Activated CD4-positive, alpha-beta T cell treated with anti-CD3 and anti-CD28 coated beads, Interleukin-2, amount 50 U/mL, for 1 hour (primary cell): Measurements from ENCODE around the gene NPEPL1.

Experiments used
- DNase-seq: peaks from one replicate; pipeline ENCODE4 v3.0.0-alpha.2; 2020

The NPEPL1 gene

DNA sequence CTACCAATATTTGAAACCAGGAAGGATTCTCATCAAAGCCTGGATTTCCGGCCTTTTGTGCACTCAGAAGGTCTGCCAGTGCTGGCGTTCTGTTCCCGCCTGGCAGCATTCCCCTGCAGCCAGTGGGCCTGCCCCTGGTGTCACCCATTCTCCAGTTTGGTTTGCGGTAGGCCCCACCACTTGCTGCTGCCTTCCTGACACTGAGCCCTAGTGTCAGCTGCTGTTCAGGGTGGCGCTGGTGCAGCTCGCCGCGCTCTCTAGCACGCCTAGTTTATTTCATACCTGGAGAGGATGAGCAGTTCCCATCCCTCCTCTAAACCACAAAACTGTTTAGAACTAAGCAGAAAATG is 9.5 kb downstream of the NPEPL1 start:
- DNase-seq, result no peak

DNA sequence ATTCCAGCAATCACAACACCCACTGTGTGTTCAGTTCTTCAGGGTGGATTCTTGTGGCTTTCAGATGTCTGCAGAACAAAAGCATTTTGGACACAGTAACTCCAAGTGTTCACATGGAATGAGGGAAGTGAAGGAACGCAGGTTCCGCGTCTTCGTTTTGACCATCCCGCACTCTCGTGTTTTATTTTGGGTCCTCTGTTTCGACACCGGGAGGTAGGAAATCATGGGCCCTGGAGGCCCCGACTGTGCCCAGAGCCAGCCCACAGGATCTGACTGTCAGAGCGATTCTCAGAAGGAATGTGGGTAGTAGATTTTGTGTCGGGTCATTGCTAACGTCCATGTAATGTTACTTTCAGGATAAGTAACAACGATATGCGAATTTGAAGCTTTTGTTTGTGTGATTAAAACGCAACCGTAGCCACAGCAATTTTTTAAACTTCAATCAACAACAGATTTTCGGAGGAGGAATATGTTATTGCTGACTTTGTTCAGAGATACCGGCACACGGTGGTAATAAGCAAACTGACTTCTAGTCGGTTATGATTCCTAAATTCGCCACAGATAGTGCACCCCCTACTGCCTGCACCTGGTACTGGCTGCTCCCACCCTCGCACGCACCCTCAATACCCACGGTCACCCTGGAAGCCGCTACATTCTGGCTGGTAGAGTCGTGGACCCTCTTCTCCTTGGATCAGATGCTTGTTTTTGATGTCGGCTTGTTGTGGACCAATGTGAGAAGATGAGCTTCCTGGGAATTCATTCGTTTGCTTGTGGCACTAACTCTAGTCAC is 10.5 kb downstream of the NPEPL1 start:
- DNase-seq, result no peak

- no peak for DNase-seq
These were observed 11.3 kb downstream of the NPEPL1 start for GRCh38 chr20:58703765-58704371.

DNA sequence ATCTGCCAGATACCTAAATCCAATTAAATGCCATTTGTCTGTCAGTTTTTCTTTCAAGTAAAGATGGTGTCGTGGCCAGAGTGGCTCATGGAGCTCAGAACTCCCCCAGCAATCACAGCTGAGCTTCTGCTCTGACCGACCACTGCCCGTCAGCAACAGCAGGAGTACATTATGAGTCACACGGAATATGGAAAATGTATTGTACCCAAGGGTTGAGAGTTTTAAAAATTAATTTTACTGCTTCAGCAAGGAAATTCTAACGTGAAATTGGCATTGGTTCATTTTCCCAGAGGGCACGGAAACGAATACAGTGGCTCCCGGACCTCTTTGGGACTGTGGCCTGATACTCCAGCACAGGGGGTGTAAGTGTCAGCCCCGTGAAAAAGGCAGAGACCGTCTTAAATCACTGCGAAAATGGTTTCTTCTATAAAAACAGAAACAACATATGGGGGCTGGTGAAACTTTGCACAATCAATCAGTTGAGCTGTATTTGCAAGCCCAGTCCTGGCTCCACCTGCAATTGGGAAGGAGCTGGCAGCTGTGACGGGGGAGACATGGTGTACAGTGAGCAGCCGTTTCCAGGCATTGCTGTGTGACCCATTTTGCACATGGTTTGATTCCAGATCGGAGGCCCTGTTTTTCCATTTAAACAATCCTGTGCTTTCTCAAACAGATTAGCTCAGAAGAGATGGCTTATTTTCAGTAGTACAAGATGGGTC is 12.8 kb downstream of the NPEPL1 start:
- no peak for DNase-seq

GRCh38 chr20:58706150-58706892 is 13.7 kb downstream of the NPEPL1 start:
- no peak for DNase-seq

DNA sequence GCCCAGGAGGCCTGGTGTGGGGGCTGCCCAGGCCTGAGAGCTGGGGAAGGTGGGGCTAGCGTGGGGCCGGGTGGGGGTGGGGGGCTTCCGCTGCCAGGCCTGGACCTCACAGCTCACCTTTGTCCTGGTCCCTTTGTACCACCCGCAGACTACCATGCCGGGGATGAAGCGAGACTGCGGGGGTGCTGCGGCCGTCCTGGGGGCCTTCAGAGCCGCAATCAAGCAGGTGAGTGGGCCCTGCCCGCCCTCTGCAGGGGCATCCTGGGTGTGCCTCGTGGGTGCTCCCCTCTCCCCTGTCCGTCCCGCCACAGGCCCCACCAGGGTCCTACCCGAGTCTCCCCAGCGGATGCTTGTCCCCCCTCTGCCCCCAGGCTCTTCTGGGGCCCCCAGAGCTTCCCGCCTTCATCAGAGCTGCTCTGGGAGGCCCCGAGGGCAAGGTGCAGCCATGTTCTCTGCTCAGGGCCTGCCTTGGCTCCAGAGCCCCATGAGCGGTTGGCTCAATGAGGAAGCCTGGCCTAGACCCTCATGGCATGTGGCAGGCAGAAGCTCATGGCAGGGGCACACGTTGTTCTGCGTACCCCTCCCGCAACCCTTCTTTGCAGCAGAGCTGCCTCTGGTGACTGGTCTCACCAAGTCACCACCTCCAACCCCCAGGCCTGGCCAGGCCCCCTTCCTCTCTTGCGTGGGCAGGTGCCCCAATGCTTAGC is 14.5 kb downstream of the NPEPL1 start:
- DNase-seq, result no peak

GRCh38 chr20:58707770-58708169 is 15.2 kb downstream of the NPEPL1 start:
- no peak for DNase-seq

DNA sequence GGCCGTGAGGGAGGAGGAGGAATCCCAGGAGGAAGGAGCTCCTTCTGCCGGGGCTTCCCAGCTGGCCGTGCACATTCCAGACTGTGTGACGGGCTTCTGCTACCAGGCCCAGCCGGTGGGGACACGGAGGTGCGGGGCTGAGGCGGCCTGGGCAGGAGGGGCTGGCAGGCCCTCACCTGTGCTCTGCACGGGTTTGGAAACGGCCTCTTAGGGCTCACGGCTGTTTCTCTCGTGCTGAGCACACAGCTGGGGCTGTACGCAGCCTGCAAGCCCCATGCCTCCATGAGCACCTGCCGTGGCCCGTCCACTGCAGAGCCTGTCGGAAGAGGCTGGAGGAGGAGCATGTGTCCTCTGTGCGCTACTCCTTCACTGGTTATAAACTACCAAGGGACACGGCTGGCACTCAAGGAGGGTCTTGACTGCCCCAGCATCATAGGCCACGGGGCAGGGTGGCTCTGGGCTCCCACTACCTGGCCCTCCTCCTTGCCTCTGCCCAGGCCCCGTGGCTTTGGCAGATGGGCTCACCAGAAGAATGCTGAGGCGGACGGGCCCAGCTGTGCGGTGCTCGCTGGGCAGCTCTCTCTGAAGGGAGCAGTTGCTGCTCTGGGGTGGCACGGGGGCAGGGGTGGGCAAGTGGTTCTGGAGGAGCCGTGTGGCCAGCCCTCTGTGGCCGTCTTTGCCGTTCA is 15.8 kb downstream of the NPEPL1 start:
- DNase-seq, result no peak

DNA sequence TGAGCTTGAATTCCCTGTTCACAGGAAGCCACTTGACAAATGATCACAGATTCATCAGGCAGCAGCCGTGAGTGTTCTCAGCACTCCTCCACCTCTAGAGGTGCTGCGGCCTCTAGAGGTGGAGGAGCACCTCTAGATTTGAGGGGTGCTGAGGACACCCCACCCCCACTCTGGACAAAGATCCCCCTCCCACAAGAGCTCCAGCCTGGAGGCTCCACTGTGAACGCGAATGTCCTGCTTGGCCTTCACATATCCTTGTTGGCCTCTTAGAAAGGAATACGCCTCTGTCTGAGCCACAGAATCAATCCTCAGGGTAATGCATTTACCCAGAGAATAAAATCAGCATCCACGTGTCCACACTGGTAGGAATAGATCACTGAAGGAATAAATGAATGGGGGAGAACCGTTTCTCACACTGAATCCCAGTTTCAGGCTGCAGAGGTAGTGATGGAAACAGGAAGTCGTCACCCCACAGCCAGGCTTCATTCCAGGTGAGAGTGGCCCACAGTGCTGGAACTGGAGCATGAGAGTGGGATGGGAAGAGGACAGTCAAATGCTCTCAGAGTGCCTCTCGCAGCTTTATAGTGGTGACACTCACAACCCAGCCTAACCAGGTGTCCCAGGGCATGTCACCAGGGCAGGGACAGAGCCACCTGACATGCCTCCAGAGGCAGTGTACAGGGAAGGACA is 16.6 kb downstream of the NPEPL1 start:
- no peak for DNase-seq

GRCh38 chr20:58709703-58710039 is 17.1 kb downstream of the NPEPL1 start:
- DNase-seq, result no peak

DNA sequence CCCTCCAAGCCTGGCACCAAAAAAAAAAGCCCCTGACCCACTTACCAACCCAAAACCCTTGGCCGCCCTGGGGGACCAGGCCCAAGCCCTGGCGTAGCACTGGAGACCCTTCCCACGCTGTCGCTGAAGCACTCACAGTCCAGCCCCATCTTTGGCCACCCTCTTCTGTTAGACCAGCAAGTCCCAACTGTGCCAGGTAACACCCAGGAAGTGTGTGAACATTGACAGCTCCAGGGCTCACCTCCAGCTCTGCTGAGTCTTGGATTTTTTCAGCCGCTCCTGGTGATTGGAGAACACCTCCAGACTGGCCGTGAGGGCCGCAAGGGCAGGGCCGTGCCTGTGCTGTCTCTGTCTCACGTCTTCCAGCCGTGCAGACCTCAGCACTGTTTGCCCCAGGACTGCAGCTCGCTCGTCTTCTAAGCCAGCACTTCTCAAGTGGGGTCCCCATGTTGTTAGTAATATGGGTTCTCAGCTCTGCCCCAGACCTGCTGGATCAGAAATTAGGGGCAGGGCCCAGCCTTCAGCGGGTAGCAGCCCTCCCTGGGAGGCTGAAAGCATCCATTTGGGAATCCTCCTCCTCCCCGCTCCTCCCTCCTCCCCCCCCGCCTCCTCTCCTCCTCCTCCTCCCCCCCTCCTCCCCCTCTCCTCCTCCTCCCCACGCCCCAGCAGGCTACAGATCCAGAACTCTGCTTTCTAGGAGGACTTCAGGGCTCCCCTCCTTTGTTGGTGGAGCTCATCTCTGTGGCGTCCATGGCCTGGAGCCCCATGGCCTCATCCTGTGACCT is 18.1 kb downstream of the NPEPL1 start:
- DNase-seq, result no peak

DNA sequence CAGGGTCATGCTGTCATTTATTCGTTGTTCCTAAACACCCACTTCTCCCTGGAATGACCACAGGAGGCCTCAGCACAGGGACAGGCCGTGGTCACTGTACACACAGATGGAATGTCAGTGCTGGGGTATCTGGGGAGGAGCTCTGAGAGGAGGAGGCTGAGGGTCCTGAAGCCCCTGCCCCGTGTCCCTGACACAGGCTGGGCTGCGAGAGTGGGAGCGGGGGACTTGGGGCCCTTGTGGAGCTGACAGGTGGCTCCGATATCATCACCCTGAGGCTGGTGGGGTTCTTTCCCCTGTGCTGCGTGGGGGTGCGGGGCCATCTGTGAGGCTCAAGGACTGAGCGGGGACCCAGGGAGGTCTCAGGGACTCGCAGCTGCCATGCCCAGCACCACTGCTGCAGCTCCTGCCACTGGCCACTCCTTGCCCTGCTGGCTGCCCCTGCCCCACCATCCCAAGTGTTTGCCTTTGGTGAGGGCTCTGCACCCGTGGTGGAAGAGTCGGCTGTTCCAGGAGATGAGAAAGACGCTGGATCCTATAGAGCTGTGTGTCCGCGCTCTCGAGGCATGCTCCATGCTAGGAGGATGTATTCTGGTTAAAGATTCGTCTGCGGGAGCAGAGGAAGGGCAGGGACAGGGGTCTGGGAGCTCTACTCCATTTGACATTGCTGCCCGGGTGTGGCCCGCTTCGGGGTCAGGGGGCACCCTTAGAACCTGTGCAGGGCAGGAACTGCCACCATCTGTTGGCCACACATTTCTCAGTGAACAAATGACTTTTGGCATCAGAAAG is 18.9 kb downstream of the NPEPL1 start:
- no peak for DNase-seq

GRCh38 chr20:58712151-58712791 is 19.7 kb downstream of the NPEPL1 start:
- DNase-seq, result no peak

DNA sequence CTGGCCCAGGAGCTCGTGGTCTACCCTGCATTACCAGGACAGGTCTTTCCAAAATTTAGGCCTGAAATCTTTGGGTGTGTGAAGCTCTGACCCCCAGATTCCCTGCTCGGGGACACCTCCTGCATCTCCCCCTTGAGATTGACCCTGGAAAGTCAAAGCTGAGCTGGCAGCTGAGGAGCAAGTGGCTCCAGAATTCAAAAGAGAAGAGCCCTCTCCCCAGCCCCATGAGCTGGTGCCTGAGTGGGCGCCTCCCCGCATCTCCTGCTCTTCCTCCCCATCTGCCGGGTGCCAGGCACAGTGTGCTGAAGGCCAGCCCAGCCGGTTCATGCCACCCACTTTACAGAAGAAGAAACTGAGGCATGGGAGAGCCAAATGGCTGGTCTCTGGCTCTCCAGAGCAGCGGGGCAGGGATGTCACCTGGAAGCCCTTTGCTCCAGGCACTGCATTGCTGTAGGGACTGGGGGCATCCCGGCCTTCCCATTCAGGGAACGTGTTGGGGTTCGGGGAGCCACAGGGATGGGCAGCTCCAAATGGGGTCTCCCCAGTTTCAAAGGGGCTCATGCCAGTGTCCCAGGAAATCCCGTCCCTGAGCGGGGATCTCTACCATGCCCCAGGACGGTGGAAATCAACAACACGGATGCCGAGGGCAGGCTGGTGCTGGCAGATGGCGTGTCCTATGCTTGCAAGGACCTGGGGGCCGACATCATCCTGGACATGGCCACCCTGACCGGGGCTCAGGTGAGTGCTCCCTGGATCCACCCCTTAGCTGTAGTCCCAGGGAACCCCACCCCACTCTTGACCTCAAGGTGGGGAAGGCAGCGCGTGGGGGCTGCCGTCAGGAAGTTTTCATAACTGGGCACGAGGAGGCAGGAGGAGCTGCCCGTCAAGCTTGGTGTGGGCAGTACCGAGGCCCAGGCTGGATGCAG is 20.5 kb downstream of the NPEPL1 start:
- no peak for DNase-seq

DNA sequence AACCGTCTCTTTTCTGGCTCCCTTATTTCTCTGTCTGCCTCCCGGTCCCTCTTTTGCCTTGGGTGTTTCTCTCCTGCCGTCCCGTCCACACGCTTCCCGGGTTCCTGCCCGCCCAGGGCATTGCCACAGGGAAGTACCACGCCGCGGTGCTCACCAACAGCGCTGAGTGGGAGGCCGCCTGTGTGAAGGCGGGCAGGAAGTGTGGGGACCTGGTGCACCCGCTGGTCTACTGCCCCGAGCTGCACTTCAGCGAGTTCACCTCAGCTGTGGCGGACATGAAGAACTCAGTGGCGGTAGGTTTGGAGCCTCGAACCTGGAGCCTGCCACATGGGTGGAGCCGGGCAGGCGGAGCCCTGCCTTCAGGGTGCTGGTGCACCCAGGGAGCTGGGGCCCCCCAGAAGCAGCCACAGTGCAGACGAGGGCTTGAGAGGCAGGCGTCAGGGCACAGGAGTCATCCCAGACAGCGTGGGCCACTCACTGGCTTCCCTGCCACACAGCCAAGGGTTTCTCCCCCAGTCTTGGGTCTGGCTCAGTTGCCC is 21.3 kb downstream of the NPEPL1 start:
- no peak for DNase-seq

DNA sequence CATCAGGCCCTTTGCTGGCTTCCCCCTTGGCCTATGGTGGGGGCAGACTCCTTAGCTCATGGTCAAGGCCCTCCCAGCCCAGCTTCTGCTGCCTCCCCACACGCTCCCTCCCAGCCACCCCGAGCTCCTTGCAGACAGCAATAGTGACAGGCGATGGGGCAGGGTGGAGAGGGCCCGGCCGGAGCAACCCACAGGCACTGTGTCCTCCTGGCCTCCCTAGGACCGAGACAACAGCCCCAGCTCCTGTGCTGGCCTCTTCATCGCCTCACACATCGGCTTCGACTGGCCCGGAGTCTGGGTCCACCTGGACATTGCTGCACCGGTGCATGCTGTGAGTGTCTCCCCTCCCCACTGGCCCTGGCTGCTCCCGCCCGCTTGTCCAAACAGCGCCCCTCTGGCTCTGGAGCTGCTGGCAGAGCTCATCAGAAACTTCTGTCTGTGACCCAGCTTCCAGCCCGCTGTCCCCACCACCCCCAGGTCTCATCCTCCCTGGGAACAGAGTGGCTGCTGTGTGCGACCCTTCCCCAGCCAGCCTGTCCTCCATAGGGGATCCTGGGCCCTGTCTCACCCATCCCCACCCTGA is 21.8 kb downstream of the NPEPL1 start:
- DNase-seq, result no peak

GRCh38 chr20:58714923-58715351 is 22.3 kb downstream of the NPEPL1 start:
- no peak for DNase-seq

- DNase-seq, result no peak
These were observed 22.8 kb downstream of the NPEPL1 start for GRCh38 chr20:58715391-58715800.
